Measurements from ENCODE around the gene MBD5. TPM values are rescaled to one million over a fixed set of nuclear protein-coding genes. Genes with fewer than 3 reads are reported as not detected.

The MBD5 gene
- total RNA-seq, 2 experiments from 2014 or later, result 13.8 to 46.3 TPM

- no TSS peak for BruUV-seq (replicated peaks)
- Histone ChIP-seq H3K79me2 (ENCODE audit: insufficient read depth, low read depth, low read length) (no peaks in the 10 kb centered on the region), H4K20me1 (ENCODE audit: insufficient read depth, low read length) (peaks cover 3% of the 10 kb centered on the region; the same call in 1 of the 2 replicates), H3K9me3 (ENCODE audit: low read length) (no peaks in the 10 kb centered on the region), H3K9me2 (ENCODE audit: insufficient read depth, low read length) (no peaks in the 10 kb centered on the region), H3K27ac (ENCODE audit: low read depth, low read length, poor library complexity, severe bottlenecking) (no peak overlapping the region), H3K4me1 (ENCODE audit: insufficient read depth, low read length, poor library complexity, severe bottlenecking) (peaks cover 5% of the 10 kb centered on the region), H3K4me2 (ENCODE audit: low read length) (no peak overlapping the region), H3K4me3 (ENCODE audit: low read depth, low read length, poor library complexity, severe bottlenecking) (no peak overlapping the region), H2AFZ (ENCODE audit: low read length) (no peak overlapping the region), H3K36me3 (ENCODE audit: insufficient read depth, low read length) (no peaks in the 10 kb centered on the region)
- CTCF ChIA-PET (ENCODE audit: unreplicated experiment), result no interaction called here
- TF ChIP-seq CTCF (conservative IDR thresholded peaks at IDR 0.05; ENCODE audit: low read length) (no peak), EZH2phosphoT487 (IDR thresholded peaks at IDR 0.05; ENCODE audit: borderline replicate concordance, low read depth, low read length) (no peak)
- intact Hi-C loops (cut with micrococcal nuclease; ENCODE audit: unreplicated experiment), result no loop called here
- DNase-seq (ENCODE audit: low spot score), result no peak
- POLR2A ChIA-PET, result interaction anchor here (0.7 kb wide), 1 partner anchor 17 kb away, joined by 4 read pairs; no protein-coding TSS in a partner anchor
Measured at GRCh38 chr2:148046802-148047201, 25.9 kb downstream of the MBD5 start.

GRCh38 chr2:148048475-148049221 is 27.8 kb downstream of the MBD5 start:
- Histone ChIP-seq H3K4me3 (ENCODE audit: low read depth, low read length, poor library complexity, severe bottlenecking) (no peak overlapping the region), H3K9me3 (ENCODE audit: low read length) (no peaks in the 10 kb centered on the region), H3K4me1 (ENCODE audit: insufficient read depth, low read length, poor library complexity, severe bottlenecking) (no peaks in the 10 kb centered on the region), H3K36me3 (ENCODE audit: insufficient read depth, low read length) (no peaks in the 10 kb centered on the region), H4K20me1 (ENCODE audit: insufficient read depth, low read length) (peaks cover 3% of the 10 kb centered on the region; the same call in 1 of the 2 replicates), H3K27ac (ENCODE audit: low read depth, low read length, poor library complexity, severe bottlenecking) (no peak overlapping the region), H3K9me2 (ENCODE audit: insufficient read depth, low read length) (no peaks in the 10 kb centered on the region), H3K79me2 (ENCODE audit: insufficient read depth, low read depth, low read length) (no peaks in the 10 kb centered on the region), H2AFZ (ENCODE audit: low read length) (no peak overlapping the region), H3K4me2 (ENCODE audit: low read length) (no peak overlapping the region)
- BruUV-seq (replicated peaks), result no TSS peak
- intact Hi-C loops (cut with micrococcal nuclease; ENCODE audit: unreplicated experiment), result no loop called here
- CTCF ChIA-PET (ENCODE audit: unreplicated experiment), result no interaction called here
- POLR2A ChIA-PET, result interaction anchor here (0.8 to 0.9 kb wide), 3 partner anchors 15 to 32 kb away, joined by 3 to 4 read pairs (median 3); no protein-coding TSS in a partner anchor
- TF ChIP-seq CTCF (conservative IDR thresholded peaks at IDR 0.05; ENCODE audit: low read length) (no peak), EZH2phosphoT487 (IDR thresholded peaks at IDR 0.05; ENCODE audit: borderline replicate concordance, low read depth, low read length) (no peak)
- DNase-seq (ENCODE audit: low spot score), result no peak

GRCh38 chr2:148049284-148049683 is 28.4 kb downstream of the MBD5 start:
- H3K4me2 ChIP-seq (ENCODE audit: low read length), result no peak overlapping the region
- CTCF ChIA-PET (ENCODE audit: unreplicated experiment), result no interaction called here
- intact Hi-C loops (cut with micrococcal nuclease; ENCODE audit: unreplicated experiment), result no loop called here

More at GRCh38 chr2:148049284-148049683, 28.4 kb downstream of the MBD5 start:
- Histone ChIP-seq H3K4me1 (ENCODE audit: insufficient read depth, low read length, poor library complexity, severe bottlenecking) (no peaks in the 10 kb centered on the region), H2AFZ (ENCODE audit: low read length) (no peak overlapping the region), H3K36me3 (ENCODE audit: insufficient read depth, low read length) (no peaks in the 10 kb centered on the region), H3K4me3 (ENCODE audit: low read depth, low read length, poor library complexity, severe bottlenecking) (no peak overlapping the region), H3K9me2 (ENCODE audit: insufficient read depth, low read length) (no peaks in the 10 kb centered on the region), H3K79me2 (ENCODE audit: insufficient read depth, low read depth, low read length) (no peaks in the 10 kb centered on the region), H3K9me3 (ENCODE audit: low read length) (no peaks in the 10 kb centered on the region), H4K20me1 (ENCODE audit: insufficient read depth, low read length) (peaks cover 3% of the 10 kb centered on the region; the same call in 1 of the 2 replicates), H3K27ac (ENCODE audit: low read depth, low read length, poor library complexity, severe bottlenecking) (no peak overlapping the region)
- BruUV-seq (replicated peaks), result no TSS peak
- TF ChIP-seq EZH2phosphoT487 (IDR thresholded peaks at IDR 0.05; ENCODE audit: borderline replicate concordance, low read depth, low read length) (no peak), CTCF (conservative IDR thresholded peaks at IDR 0.05; ENCODE audit: low read length) (no peak)
- DNase-seq (ENCODE audit: low spot score), result no peak
- POLR2A ChIA-PET, result interaction anchor here (0.8 to 0.9 kb wide), 3 partner anchors 14 to 32 kb away, joined by 3 to 4 read pairs (median 3); no protein-coding TSS in a partner anchor
